Endothelial cell of hepatic sinusoid (primary cell): Measurements from ENCODE around the gene NPDC1.

Experiments used
- in situ Hi-C: cut with HindIII; loops from 2 replicates; pipeline ENCODE4 v1.10.0; 2017; ENCODE audit warnings: low sequenced_read_pairs

NPDC1 gene

GRCh38 chr9:137057545-137057944 is 11.6 kb upstream of the NPDC1 start:
- in situ Hi-C loops = no loop called here

- in situ Hi-C loops = no loop called here
These were observed 10.9 kb upstream of the NPDC1 start for GRCh38 chr9:137056739-137057415.

- in situ Hi-C loops = no loop called here
These were observed 9.7 kb upstream of the NPDC1 start for GRCh38 chr9:137055385-137056364.

GRCh38 chr9:137054932-137055384 is 9.0 kb upstream of the NPDC1 start:
- in situ Hi-C loops = no loop called here

- in situ Hi-C loops = no loop called here
These were observed 8.3 kb upstream of the NPDC1 start, which contains the start of gene ENTPD2 for GRCh38 chr9:137053944-137054931. Gene ENTPD2 (minus strand): TSS chr9:137054061. CDS start chr9:137053997, 64 bp downstream.

GRCh38 chr9:137052998-137053943 is 7.3 kb upstream of the NPDC1 start:
- in situ Hi-C loops = no loop called here

- in situ Hi-C loops = no loop called here
These were observed 6.3 kb upstream of the NPDC1 start for GRCh38 chr9:137052293-137052692.

GRCh38 chr9:137051145-137051724 is 5.3 kb upstream of the NPDC1 start:
- in situ Hi-C loops = no loop called here

GRCh38 chr9:137050570-137050969 is 4.6 kb upstream of the NPDC1 start:
- in situ Hi-C loops = no loop called here

- in situ Hi-C loops = no loop called here
These were observed 3.8 kb upstream of the NPDC1 start for GRCh38 chr9:137049544-137050449.

GRCh38 chr9:137048655-137049543 is 2.9 kb upstream of the NPDC1 start:
- in situ Hi-C loops = no loop called here

- in situ Hi-C loops = no loop called here
These were observed 486 bp downstream of the NPDC1 start for GRCh38 chr9:137045294-137046087.

GRCh38 chr9:137044502-137045177 is 1.3 kb downstream of the NPDC1 start:
- in situ Hi-C loops = no loop called here

GRCh38 chr9:137044037-137044436 is 1.9 kb downstream of the NPDC1 start:
- in situ Hi-C loops = no loop called here
